ENCODE measurements around the gene BLNK.

BLNK gene

DNA sequence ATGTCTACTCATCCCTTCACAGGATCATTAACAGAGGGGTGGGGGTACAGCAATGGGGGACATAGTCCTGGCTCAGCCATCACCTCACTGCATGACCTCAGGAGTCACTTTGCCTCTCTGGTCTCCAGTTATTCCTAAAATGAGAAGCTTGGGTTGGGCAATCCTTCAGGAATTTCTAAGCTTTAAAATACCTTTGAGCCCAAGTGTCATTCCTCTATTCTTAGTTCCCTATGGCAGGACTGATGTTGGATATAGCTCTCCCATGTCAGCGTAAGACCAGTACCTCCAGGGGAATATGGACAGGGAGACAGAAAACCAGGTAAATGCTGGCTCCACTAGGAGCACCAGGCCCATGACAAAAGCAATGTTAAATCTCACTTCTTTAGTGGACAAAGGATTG lies 34.5 kb downstream of the BLNK start:
- TF ChIP-seq, protein P1, sequence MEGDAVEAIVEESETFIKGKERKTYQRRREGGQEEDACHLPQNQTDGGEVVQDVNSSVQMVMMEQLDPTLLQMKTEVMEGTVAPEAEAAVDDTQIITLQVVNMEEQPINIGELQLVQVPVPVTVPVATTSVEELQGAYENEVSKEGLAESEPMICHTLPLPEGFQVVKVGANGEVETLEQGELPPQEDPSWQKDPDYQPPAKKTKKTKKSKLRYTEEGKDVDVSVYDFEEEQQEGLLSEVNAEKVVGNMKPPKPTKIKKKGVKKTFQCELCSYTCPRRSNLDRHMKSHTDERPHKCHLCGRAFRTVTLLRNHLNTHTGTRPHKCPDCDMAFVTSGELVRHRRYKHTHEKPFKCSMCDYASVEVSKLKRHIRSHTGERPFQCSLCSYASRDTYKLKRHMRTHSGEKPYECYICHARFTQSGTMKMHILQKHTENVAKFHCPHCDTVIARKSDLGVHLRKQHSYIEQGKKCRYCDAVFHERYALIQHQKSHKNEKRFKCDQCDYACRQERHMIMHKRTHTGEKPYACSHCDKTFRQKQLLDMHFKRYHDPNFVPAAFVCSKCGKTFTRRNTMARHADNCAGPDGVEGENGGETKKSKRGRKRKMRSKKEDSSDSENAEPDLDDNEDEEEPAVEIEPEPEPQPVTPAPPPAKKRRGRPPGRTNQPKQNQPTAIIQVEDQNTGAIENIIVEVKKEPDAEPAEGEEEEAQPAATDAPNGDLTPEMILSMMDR (conservative IDR thresholded peaks at IDR 0.05; ENCODE audit: low read depth): no peak
- CTCF ChIA-PET: interaction anchor here (1.9 kb wide), 1 partner anchor 7 kb away, joined by 9 read pairs; no protein-coding TSS in a partner anchor
- H3K27ac ChIP-seq: no peak overlapping the region
- POLR2A ChIA-PET (ENCODE audit: low non-redundant PET): no interaction called here
- no peak for DNase-seq (ENCODE audit: low spot score)

DNA sequence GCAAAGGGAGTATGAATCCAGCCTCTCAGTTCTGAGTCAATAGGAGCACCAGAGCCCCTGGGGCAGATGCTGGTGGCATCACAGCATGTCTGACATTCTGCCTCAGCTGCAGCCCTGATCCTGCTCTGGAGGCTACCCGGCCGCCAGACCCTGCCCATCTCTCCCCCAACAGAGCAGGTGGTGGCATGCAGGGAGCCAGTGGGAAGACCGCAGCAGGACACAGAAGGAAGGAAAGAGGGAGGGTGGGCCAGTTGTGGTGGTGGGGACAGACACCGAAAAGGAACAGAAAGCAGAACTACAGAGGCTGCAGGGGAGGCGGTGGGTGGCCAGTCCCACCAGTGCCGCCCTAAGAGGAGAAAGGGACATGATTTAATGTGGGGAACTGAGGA lies 35.3 kb downstream of the BLNK start:
- no peak overlapping the region for H3K27ac ChIP-seq
- TF ChIP-seq, protein P1 (conservative IDR thresholded peaks at IDR 0.05; ENCODE audit: low read depth): no peak
- CTCF ChIA-PET: no interaction called here
- DNase-seq (ENCODE audit: low spot score): no peak
- POLR2A ChIA-PET (ENCODE audit: low non-redundant PET): no interaction called here

DNA sequence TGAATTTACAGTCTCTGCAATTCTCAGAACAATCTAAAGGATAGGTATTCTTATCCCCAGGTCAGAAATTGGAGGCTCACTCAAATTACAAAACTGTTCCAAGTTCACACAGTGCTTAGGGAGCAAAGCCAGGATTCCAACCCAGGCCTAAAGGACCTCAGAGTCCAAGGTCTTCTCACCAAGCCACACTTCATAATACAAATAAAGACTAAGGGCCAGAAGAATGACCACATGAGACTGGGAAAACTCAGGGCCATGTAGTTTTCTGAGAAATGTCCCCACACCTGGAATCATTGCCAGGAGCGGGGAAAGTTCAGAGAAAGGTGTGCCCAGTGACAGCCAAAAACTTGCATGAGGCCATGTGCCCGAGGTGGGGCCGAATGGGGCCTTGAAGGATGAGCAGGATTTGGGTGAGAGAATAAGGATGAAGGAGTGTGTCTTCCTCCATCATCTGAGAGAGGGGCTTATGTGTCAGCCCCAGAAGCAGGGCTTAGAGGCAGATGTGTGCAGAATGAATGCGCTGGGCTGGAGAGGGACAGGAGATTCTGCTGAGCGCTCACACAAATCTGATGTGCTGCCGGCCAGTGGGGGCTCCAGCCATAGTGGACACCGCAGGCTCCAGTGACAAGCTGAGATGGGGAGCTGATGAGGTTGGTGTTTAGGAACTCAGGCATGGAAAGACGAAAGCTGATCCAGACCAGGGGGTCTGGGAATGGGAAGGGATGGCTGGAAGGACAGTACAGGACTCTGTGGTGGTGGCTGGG lies 35.9 kb downstream of the BLNK start:
- TF ChIP-seq, protein P1 (conservative IDR thresholded peaks at IDR 0.05; ENCODE audit: low read depth): no peak
- DNase-seq (ENCODE audit: low spot score): no peak
- H3K27ac ChIP-seq: no peak overlapping the region
- POLR2A ChIA-PET (ENCODE audit: low non-redundant PET): no interaction called here
- CTCF ChIA-PET: interaction anchor here (0.6 kb wide), 1 partner anchor 27 kb away, joined by 3 read pairs; no protein-coding TSS in a partner anchor

DNA sequence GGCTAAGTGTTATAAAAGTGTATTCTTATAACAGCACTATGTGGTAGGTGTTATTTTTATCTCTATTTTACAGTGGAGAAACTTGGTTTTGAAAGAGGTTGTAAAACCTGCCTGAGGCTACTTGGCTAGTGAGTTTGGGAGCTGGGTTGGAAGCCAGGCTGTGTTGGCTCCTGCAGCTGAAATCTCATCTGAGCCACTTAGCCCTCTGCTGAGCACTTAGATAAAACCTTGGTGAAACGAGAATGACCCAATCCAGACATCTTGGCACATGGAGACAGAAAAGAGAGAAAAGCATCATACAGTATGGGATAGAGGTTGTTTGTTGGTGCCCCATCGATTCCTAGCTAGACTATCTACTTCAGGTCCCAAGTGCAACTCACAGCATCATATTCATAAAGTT lies 37.4 kb downstream of the BLNK start:
- CTCF ChIA-PET: interaction anchor here (1.1 kb wide), 1 partner anchor 59 kb away, joined by 4 read pairs; no protein-coding TSS in a partner anchor
- POLR2A ChIA-PET (ENCODE audit: low non-redundant PET): no interaction called here
- H3K27ac ChIP-seq: no peak overlapping the region
- TF ChIP-seq, protein P1 (conservative IDR thresholded peaks at IDR 0.05; ENCODE audit: low read depth): no peak
- DNase-seq (ENCODE audit: low spot score): no peak

DNA sequence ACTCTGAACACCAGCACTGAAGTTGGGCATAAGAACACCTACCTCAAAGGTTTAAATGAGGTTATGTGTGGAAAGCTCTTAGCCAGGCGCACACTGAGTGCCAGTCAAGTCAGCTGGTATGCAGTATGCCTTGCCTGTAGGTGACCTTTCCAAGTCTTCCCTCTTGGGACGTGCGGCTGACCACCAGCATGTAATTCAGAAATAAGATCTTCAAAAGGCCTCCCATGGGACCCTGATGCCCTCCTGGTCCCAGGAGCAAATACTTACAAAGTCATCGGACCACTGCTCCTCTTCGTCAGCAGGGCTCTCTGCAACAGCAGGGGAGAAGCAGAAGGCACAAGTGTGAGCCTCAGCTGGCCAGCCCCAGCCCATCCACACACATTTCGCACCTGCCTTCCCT lies 40.8 kb downstream of the BLNK start:
- no peak for DNase-seq (ENCODE audit: low spot score)
- no peak overlapping the region for H3K27ac ChIP-seq
- ChIA-PET CTCF (interaction anchor here (0.8 to 2.6 kb wide), 10 partner anchors 21 to 215 kb away, joined by 3 to 123 read pairs (median 4); partner anchors contain the start of gene BLNK), POLR2A (ENCODE audit: low non-redundant PET) (no interaction called here)
- TF ChIP-seq, protein P1 (conservative IDR thresholded peaks at IDR 0.05; ENCODE audit: low read depth): no peak

DNA sequence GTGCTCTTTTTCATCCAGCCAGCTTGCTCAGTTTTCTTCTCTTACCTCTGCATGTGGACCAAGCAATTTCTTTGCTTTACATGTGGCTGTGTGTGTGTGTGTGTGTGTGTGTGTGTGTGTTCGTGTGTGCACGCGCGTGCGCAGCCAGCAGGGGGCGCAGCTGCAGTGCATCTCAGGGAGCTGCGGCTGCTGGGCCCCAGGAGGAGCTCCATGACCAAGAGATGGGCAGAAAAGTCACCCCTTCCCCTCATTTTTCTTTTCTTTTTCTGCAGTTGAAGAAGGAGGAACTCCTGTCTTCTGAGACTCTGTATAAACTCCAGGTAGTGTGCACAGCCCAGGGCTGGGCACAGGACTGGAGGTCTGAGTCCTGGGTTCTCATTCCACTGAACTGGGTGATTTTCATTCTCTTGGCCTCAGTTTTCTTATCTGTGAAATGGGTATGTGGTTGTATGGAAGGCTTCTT lies 41.8 kb downstream of the BLNK start:
- DNase-seq (ENCODE audit: low spot score): peak; percentile 68
- ChIA-PET POLR2A (ENCODE audit: low non-redundant PET) (interaction anchor here (0.6 kb wide), 1 partner anchor 42 kb away, joined by 4 read pairs; the partner anchor contains the start of gene BLNK), CTCF (interaction anchor here (0.5 to 2.6 kb wide), 46 partner anchors 8 to 1350 kb away, joined by 3 to 123 read pairs (median 4); partner anchors contain the start of genes BLNK and DNTT)
- H3K27ac ChIP-seq: no peak overlapping the region
- TF ChIP-seq, protein P1 (conservative IDR thresholded peaks at IDR 0.05; ENCODE audit: low read depth): peak; percentile 86

All from RWPE1 (cell line).